HL-60 (cell line): ENCODE measurements around the gene NELFE.
"Not testable (repeated sequence)": the region's sequence is repeated elsewhere in the genome, so short reads cannot be mapped to it uniquely, and the experiment has no call there.

Source experiments
- DNase-seq, 2 experiments: peaks; one replicate each; pipeline ENCODE4 v3.0.0-alpha.2; 2010 to 2020; ENCODE audit warnings: low read depth in 1 of 2, low spot score in 1 of 2
- H3K27ac ChIP-seq: fragments of 250-450 bp; sonication (Bioruptor Pico); replicated peaks from 2 replicates; pipeline ENCODE4 v1.5.1; 2020; ENCODE audit warnings: mild to moderate bottlenecking, moderate library complexity
- H3K27me3 ChIP-seq: fragments of 250-450 bp; sonication (Bioruptor Pico); 2 replicates; pipeline ENCODE4 v1.5.1; 2021; ENCODE audit warnings: mild to moderate bottlenecking, moderate library complexity; ENCODE audit not compliant: insufficient read depth, poor library complexity, severe bottlenecking
- H3K4me3 ChIP-seq: replicated peaks from 2 replicates; pipeline ENCODE4 v1.5.1; 2011; ENCODE audit warnings: mild to moderate bottlenecking, control low read depth, low read length; ENCODE audit not compliant: insufficient read depth
- GABPA ChIP-seq: IDR thresholded peaks from 2 replicates; pipeline ENCODE4 v1.6.1; 2012; ENCODE audit warnings: low read depth
- POLR2AphosphoS5 ChIP-seq: IDR thresholded peaks from 2 replicates; pipeline ENCODE4 v1.6.1; 2012; ENCODE audit warnings: low read depth
- SPI1 ChIP-seq: IDR thresholded peaks from 2 replicates; pipeline ENCODE4 v1.6.1; 2012; ENCODE audit warnings: low read depth, mild to moderate bottlenecking, borderline replicate concordance
- TF ChIP-seq, protein P1 (sequence below): IDR thresholded peaks from one replicate; pipeline ENCODE4 v1.5.1; 2011; ENCODE audit warnings: low read length, control low read depth, inconsistent platforms; ENCODE audit not compliant: insufficient read depth
- TF ChIP-seq, protein P2 (sequence below): IDR thresholded peaks from 2 replicates; pipeline ENCODE4 v1.6.1; 2012; ENCODE audit warnings: low read depth; ENCODE audit not compliant: insufficient replicate concordance

The NELFE gene

DNA sequence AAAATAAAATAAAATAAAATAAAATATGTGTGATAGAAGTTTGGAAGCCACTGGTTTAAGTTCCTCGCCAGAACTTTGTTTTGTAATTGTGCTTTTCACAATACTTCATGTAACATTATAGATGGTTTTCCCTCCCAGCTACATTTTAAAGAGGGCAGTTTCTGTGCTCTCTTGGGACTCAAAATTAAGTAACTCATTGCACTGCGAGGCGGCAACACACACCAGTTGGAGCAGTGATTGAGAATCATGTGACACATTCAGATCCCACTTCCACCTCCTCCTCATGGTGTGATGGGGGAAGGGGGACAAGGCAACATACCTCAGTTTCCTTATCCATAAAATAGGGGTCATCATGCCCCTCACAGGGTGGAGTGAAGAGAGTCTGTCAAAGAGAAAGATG, 23.8 kb downstream of the NELFE start:
- Histone ChIP-seq H3K27ac (no peak overlapping the region), H3K27me3 (no peaks in the 10 kb centered on the region), H3K4me3 (no peak overlapping the region)
- DNase-seq = no peak
- TF ChIP-seq POLR2AphosphoS5 (no peak), SPI1 (no peak), GABPA (no peak)
- TF ChIP-seq, protein P1, sequence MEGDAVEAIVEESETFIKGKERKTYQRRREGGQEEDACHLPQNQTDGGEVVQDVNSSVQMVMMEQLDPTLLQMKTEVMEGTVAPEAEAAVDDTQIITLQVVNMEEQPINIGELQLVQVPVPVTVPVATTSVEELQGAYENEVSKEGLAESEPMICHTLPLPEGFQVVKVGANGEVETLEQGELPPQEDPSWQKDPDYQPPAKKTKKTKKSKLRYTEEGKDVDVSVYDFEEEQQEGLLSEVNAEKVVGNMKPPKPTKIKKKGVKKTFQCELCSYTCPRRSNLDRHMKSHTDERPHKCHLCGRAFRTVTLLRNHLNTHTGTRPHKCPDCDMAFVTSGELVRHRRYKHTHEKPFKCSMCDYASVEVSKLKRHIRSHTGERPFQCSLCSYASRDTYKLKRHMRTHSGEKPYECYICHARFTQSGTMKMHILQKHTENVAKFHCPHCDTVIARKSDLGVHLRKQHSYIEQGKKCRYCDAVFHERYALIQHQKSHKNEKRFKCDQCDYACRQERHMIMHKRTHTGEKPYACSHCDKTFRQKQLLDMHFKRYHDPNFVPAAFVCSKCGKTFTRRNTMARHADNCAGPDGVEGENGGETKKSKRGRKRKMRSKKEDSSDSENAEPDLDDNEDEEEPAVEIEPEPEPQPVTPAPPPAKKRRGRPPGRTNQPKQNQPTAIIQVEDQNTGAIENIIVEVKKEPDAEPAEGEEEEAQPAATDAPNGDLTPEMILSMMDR = no peak
- TF ChIP-seq, protein P2, sequence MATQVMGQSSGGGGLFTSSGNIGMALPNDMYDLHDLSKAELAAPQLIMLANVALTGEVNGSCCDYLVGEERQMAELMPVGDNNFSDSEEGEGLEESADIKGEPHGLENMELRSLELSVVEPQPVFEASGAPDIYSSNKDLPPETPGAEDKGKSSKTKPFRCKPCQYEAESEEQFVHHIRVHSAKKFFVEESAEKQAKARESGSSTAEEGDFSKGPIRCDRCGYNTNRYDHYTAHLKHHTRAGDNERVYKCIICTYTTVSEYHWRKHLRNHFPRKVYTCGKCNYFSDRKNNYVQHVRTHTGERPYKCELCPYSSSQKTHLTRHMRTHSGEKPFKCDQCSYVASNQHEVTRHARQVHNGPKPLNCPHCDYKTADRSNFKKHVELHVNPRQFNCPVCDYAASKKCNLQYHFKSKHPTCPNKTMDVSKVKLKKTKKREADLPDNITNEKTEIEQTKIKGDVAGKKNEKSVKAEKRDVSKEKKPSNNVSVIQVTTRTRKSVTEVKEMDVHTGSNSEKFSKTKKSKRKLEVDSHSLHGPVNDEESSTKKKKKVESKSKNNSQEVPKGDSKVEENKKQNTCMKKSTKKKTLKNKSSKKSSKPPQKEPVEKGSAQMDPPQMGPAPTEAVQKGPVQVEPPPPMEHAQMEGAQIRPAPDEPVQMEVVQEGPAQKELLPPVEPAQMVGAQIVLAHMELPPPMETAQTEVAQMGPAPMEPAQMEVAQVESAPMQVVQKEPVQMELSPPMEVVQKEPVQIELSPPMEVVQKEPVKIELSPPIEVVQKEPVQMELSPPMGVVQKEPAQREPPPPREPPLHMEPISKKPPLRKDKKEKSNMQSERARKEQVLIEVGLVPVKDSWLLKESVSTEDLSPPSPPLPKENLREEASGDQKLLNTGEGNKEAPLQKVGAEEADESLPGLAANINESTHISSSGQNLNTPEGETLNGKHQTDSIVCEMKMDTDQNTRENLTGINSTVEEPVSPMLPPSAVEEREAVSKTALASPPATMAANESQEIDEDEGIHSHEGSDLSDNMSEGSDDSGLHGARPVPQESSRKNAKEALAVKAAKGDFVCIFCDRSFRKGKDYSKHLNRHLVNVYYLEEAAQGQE = no peak

DNA sequence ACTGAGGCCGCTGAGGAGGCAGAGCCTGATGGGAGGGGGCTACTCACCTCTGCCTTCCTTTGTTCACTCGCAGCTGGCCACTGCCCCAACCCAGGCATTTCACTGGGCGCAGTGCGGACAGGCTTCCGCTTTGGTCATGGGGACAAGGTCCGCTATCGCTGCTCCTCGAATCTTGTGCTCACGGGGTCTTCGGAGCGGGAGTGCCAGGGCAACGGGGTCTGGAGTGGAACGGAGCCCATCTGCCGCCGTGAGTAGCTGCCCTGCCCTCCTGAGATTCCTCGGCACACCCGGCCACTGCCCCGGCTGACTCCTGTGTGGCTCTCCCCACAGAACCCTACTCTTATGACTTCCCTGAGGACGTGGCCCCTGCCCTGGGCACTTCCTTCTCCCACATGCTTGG, 25.2 kb downstream of the NELFE start:
- DNase-seq = no peak
- no peaks in the 10 kb centered on the region for H3K27me3 ChIP-seq
- TF ChIP-seq SPI1 (no peak), POLR2AphosphoS5 (no peak), GABPA (no peak)
- TF ChIP-seq, protein P1 = no peak
- TF ChIP-seq, protein P2 = no peak
- no peak overlapping the region for H3K4me3 ChIP-seq
- no peak overlapping the region for H3K27ac ChIP-seq

DNA sequence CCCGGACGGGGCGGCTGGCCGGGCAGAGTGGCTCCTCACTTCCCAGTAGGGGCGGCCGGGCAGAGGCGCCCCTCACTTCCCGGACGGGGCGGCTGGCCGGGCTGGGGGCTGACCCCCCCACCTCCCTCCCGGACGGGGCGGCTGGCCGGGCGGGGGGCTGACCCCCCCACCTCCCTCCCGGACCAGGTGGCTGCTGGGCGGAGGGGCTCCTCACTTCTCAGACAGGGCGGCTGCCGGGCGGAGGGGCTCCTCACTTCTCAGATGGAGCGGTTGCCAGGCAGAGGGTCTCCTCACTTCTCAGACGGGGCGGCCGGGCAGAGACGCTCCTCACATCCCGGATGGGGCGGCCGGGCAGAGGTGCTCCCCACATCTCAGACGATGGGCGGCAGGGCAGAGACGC, 26.6 kb downstream of the NELFE start:
- H3K27ac ChIP-seq, DNase-seq, H3K4me3 ChIP-seq, H3K27me3 ChIP-seq: not testable (repeated sequence)

DNA sequence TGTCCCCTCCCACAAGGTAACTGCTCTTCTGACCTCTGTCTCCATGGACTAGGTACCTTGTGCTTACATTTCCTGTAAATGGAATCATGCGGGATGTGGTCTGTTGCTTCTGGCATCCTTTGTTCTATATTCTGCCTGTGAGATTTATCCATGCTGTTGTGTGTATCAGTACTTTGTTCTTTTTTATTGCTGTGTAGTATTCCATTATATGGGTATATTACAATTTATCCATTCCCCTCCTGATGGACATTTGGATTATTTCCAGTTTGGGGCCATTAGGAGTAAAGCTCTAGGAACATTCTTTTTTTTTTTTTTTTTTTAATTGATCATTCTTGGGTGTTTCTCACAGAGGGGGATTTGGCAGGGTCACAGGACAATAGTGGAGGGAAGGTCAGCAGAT, 27.8 kb downstream of the NELFE start:
- no peak overlapping the region for H3K27ac ChIP-seq
- TF ChIP-seq, protein P1 = no peak
- TF ChIP-seq POLR2AphosphoS5 = no peak
- TF ChIP-seq GABPA = no peak
- TF ChIP-seq, protein P2 = no peak
- no peak for TF ChIP-seq SPI1
- no peak overlapping the region for H3K4me3 ChIP-seq
- H3K27me3 ChIP-seq = no peaks in the 10 kb centered on the region
- no peak for DNase-seq
